Nephron (organoid): ENCODE data around the gene CYTH2.

ENCODE experiments used
- H3K27ac Mint-ChIP-seq, 3 experiments: 2 replicates each; pipeline ENCODE4 v1.8.0; 2020; ENCODE audit warnings: mixed read lengths in 3 of 3, mild to moderate bottlenecking in 2 of 3, moderate library complexity in 1 of 3
- H3K27me3 Mint-ChIP-seq: 2 replicates; pipeline ENCODE4 v1.8.0; 2021; ENCODE audit warnings: low read depth, mild to moderate bottlenecking, moderate library complexity, mixed read lengths
- H3K36me3 Mint-ChIP-seq: 2 replicates; pipeline ENCODE4 v1.8.0; 2020; ENCODE audit warnings: low read depth, mixed read lengths
- H3K4me1 Mint-ChIP-seq: 2 replicates; pipeline ENCODE4 v1.8.0; 2020; ENCODE audit warnings: mixed read lengths
- H3K4me3 Mint-ChIP-seq, 3 experiments: 2 replicates each; pipeline ENCODE4 v1.8.0; 2020; ENCODE audit warnings: mild to moderate bottlenecking in 3 of 3, mixed read lengths in 3 of 3, moderate library complexity in 2 of 3
- H3K9me3 Mint-ChIP-seq: 2 replicates; pipeline ENCODE4 v1.8.0; 2020; ENCODE audit warnings: mixed read lengths
- CTCF ChIP-seq, 3 experiments: fragments of 200-600 bp; sonication (generic); IDR thresholded peaks; one replicate each; pipeline ENCODE4 v1.5.0; 2021; ENCODE audit warnings: antibody characterized with exemption in 3 of 3; ENCODE audit not compliant: unreplicated experiment in 3 of 3

CYTH2 gene

GRCh38 chr19:48466561-48467325, 2.4 kb upstream of the CYTH2 start:
- peak overlapping the region in 1 of 3 experiments; percentile 36 for H3K27ac Mint-ChIP-seq
- H3K4me1 Mint-ChIP-seq = peaks cover 12% of the 10 kb centered on the region
- TF ChIP-seq CTCF (IDR thresholded peaks at IDR 0.05; ENCODE audit: unreplicated experiment in 3 of 3) = no peak
- peaks cover 20% of the 10 kb centered on the region for H3K36me3 Mint-ChIP-seq
- H3K4me3 Mint-ChIP-seq = peak overlapping the region in 2 of 3 experiments; percentile 34 to 40
- H3K27me3 Mint-ChIP-seq = no peaks in the 10 kb centered on the region
- H3K9me3 Mint-ChIP-seq = no peaks in the 10 kb centered on the region

GRCh38 chr19:48468772-48469288, 339 bp upstream of the CYTH2 start:
- Mint-ChIP-seq H3K4me1 (peaks cover 12% of the 10 kb centered on the region), H3K9me3 (no peaks in the 10 kb centered on the region), H3K27me3 (no peaks in the 10 kb centered on the region), H3K27ac (peak overlapping the region; percentile 90 to 99 (median 96)), H3K36me3 (peaks cover 40% of the 10 kb centered on the region), H3K4me3 (peak overlapping the region; percentile 91 to 94 (median 93))
- no peak for TF ChIP-seq CTCF (IDR thresholded peaks at IDR 0.05; ENCODE audit: unreplicated experiment in 3 of 3)

GRCh38 chr19:48469934-48470680, 938 bp downstream of the CYTH2 start:
- Mint-ChIP-seq H3K27me3 (no peaks in the 10 kb centered on the region), H3K27ac (peak overlapping the region; percentile 59 to 99 (median 90)), H3K36me3 (peaks cover 48% of the 10 kb centered on the region), H3K4me1 (peaks cover 12% of the 10 kb centered on the region), H3K4me3 (peak overlapping the region; percentile 91 to 94 (median 93)), H3K9me3 (no peaks in the 10 kb centered on the region)
- no peak for TF ChIP-seq CTCF (IDR thresholded peaks at IDR 0.05; ENCODE audit: unreplicated experiment in 3 of 3)

GRCh38 chr19:48470856-48471255, 1.7 kb downstream of the CYTH2 start:
- Mint-ChIP-seq H3K27ac (peak overlapping the region in 1 of 3 experiments; percentile 53), H3K4me1 (peaks cover 12% of the 10 kb centered on the region), H3K36me3 (peaks cover 55% of the 10 kb centered on the region), H3K9me3 (no peaks in the 10 kb centered on the region), H3K4me3 (peak overlapping the region; percentile 82 to 94 (median 93)), H3K27me3 (no peaks in the 10 kb centered on the region)
- TF ChIP-seq CTCF (IDR thresholded peaks at IDR 0.05; ENCODE audit: unreplicated experiment in 3 of 3) = no peak

GRCh38 chr19:48471836-48472235, 2.7 kb downstream of the CYTH2 start:
- Mint-ChIP-seq H3K4me1 (peaks cover 12% of the 10 kb centered on the region), H3K4me3 (peak overlapping the region in 1 of 3 experiments; percentile 93), H3K27me3 (no peaks in the 10 kb centered on the region), H3K9me3 (no peaks in the 10 kb centered on the region), H3K27ac (no peak overlapping the region), H3K36me3 (peaks cover 62% of the 10 kb centered on the region)
- TF ChIP-seq CTCF (IDR thresholded peaks at IDR 0.05; ENCODE audit: unreplicated experiment in 3 of 3) = no peak
